Mesenchymal stem cell (in vitro differentiated cells and primary cell): ENCODE measurements around the gene CACNA1I.
A peak's percentile ranks its signal among the peaks of the same experiment; 100 is the strongest.

Experiments used
- DNase-seq: peaks from one replicate; pipeline ENCODE4 v3.0.0-alpha.2; 2013
- H2AFZ ChIP-seq: one replicate; pipeline ENCODE4 v1.6.1; 2013; ENCODE audit warnings: low read depth, mild to moderate bottlenecking, control low read depth, inconsistent platforms, low read length, moderate library complexity
- H2AK5ac ChIP-seq: 2 replicates; pipeline ENCODE4 v1.6.1; 2013; ENCODE audit warnings: low read length, moderate library complexity, mild to moderate bottlenecking, inconsistent platforms; ENCODE audit not compliant: severe bottlenecking
- H2BK120ac ChIP-seq: one replicate; pipeline ENCODE4 v1.6.1; 2013; ENCODE audit warnings: low read depth, mild to moderate bottlenecking, inconsistent platforms, low read length, moderate library complexity
- H2BK12ac ChIP-seq, 2 experiments: one replicate each; pipeline ENCODE4 v1.6.1; 2013; ENCODE audit warnings: inconsistent platforms in 2 of 2, low read length in 2 of 2, mild to moderate bottlenecking in 2 of 2, moderate library complexity in 2 of 2, control low read depth in 1 of 2
- H2BK15ac ChIP-seq: one replicate; pipeline ENCODE4 v1.6.1; 2013; ENCODE audit warnings: mild to moderate bottlenecking, low read depth, inconsistent platforms; ENCODE audit not compliant: poor library complexity, severe bottlenecking
- H2BK5ac ChIP-seq: 2 replicates; pipeline ENCODE4 v1.6.1; 2013; ENCODE audit warnings: low read depth, mild to moderate bottlenecking, low read length, control low read depth, inconsistent platforms; ENCODE audit not compliant: poor library complexity, severe bottlenecking
- H3K14ac ChIP-seq, 2 experiments: one replicate each; pipeline ENCODE4 v1.6.1; 2013; ENCODE audit warnings: inconsistent platforms in 2 of 2, low read length in 2 of 2, control low read depth in 1 of 2, mild to moderate bottlenecking in 1 of 2, moderate library complexity in 1 of 2
- H3K18ac ChIP-seq, 2 experiments: one replicate each; pipeline ENCODE4 v1.6.1; 2013; ENCODE audit warnings: inconsistent platforms in 2 of 2, low read length in 2 of 2, control low read depth in 1 of 2, low read depth in 1 of 2, mild to moderate bottlenecking in 1 of 2
- H3K23ac ChIP-seq, 2 experiments: one replicate each; pipeline ENCODE4 v1.6.1; 2013; ENCODE audit warnings: inconsistent platforms in 2 of 2, low read length in 2 of 2, mild to moderate bottlenecking in 2 of 2, moderate library complexity in 2 of 2, control low read depth in 1 of 2
- H3K27ac ChIP-seq: 2 replicates; pipeline ENCODE4 v1.5.1; 2013; ENCODE audit warnings: mild to moderate bottlenecking, moderate library complexity, low read length, control low read depth, inconsistent platforms; ENCODE audit not compliant: poor library complexity, severe bottlenecking
- H3K27me3 ChIP-seq, 2 experiments: 2 replicates each; pipeline versions ENCODE4 v1.6.1 to v1.7.0; 2013; ENCODE audit warnings: low read length in 2 of 2, mild to moderate bottlenecking in 2 of 2, moderate library complexity in 2 of 2, control low read depth in 1 of 2, inconsistent platforms in 1 of 2; ENCODE audit not compliant: control insufficient read depth in 1 of 2, insufficient read depth in 1 of 2
- H3K36me3 ChIP-seq, 2 experiments: 2 replicates each; pipeline versions ENCODE4 v1.6.1 to v1.7.0; 2013; ENCODE audit warnings: low read length in 2 of 2, control low read depth in 1 of 2, inconsistent platforms in 1 of 2, low read depth in 1 of 2, mild to moderate bottlenecking in 1 of 2; ENCODE audit not compliant: insufficient read depth in 2 of 2, control insufficient read depth in 1 of 2
- H3K4ac ChIP-seq, 2 experiments: one replicate each; pipeline ENCODE4 v1.6.1; 2013; ENCODE audit warnings: inconsistent platforms in 2 of 2, low read length in 2 of 2, mild to moderate bottlenecking in 2 of 2, moderate library complexity in 2 of 2, control low read depth in 1 of 2, low read depth in 1 of 2
- H3K4me1 ChIP-seq: 2 replicates; pipeline ENCODE4 v1.6.1; 2013; ENCODE audit warnings: low read depth, low read length, control low read depth; ENCODE audit not compliant: control insufficient read depth, insufficient read depth
- H3K4me2 ChIP-seq: 2 replicates; pipeline ENCODE4 v1.6.1; 2013; ENCODE audit warnings: low read length, mild to moderate bottlenecking, inconsistent platforms; ENCODE audit not compliant: poor library complexity, severe bottlenecking
- H3K4me3 ChIP-seq, 2 experiments: 2 replicates each; pipeline versions ENCODE4 v1.5.1 to v1.7.0; 2013; ENCODE audit warnings: low read length in 2 of 2, mild to moderate bottlenecking in 2 of 2, control low read depth in 1 of 2, low read depth in 1 of 2; ENCODE audit not compliant: insufficient read depth in 1 of 2
- H3K79me1 ChIP-seq: replicated peaks from 2 replicates; pipeline ENCODE4 v1.6.1; 2013; ENCODE audit warnings: mild to moderate bottlenecking, control low read depth, low read length, inconsistent platforms; ENCODE audit not compliant: poor library complexity, severe bottlenecking
- H3K9ac ChIP-seq: 2 replicates; pipeline ENCODE4 v1.7.0; 2013; ENCODE audit warnings: mild to moderate bottlenecking, low read length, moderate library complexity
- H3K9me3 ChIP-seq: 2 replicates; pipeline ENCODE4 v1.7.0; 2013; ENCODE audit warnings: mild to moderate bottlenecking, low read length; ENCODE audit not compliant: control insufficient read depth
- H4K8ac ChIP-seq: one replicate; pipeline ENCODE4 v1.6.1; 2013; ENCODE audit warnings: inconsistent platforms, mild to moderate bottlenecking, low read length, moderate library complexity
- H4K91ac ChIP-seq: one replicate; pipeline ENCODE4 v1.6.1; 2013; ENCODE audit warnings: mild to moderate bottlenecking, low read length, inconsistent platforms
- WGBS: methylation state at CpG from one replicate; pipeline ENCODE4 v1.1.7; 2013; ENCODE audit warnings: mixed read lengths; 5-methylcytosine and 5-hydroxymethylcytosine counted together

Gene CACNA1I

DNA sequence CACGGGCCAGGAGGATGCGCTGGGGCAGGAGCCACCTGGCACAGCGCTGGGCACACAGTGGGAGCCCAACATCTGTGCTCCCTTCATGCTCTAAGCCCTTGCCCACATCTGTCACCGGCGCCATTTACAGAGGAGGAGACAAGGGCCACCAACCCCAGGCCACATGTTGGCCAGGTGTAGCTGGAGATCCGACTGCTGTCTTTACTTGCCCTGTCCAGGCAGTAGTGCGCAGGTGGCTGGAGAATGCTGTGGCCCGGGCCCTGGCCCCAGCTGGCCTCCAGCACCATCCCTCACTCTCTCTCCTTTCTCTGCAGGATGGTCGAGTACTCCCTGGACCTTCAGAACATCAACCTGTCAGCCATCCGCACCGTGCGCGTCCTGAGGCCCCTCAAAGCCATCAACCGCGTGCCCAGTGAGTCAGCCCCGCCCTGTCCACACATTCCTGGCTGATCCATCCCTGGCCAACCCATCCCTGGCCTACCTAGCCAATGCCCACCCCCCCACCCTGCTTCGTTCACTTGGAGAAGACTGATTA, 48.5 kb downstream of the CACNA1I start:
- Histone ChIP-seq H3K4ac (no peak overlapping the region), H4K91ac (no peak overlapping the region), H3K79me1 (no peaks in the 10 kb centered on the region), H4K8ac (no peak overlapping the region), H3K36me3 (no peaks in the 10 kb centered on the region), H2BK120ac (no peak overlapping the region), H3K23ac (no peak overlapping the region), H2BK5ac (no peak overlapping the region), H3K9ac (no peak overlapping the region), H3K27ac (no peak overlapping the region), H2BK12ac (no peak overlapping the region), H3K27me3 (peaks cover 64 to 73% of the 10 kb centered on the region in 2 experiments), H3K4me2 (no peak overlapping the region), H3K14ac (peak overlapping the region in 1 of 2 experiments; percentile 66), H2AFZ (no peak overlapping the region), H2BK15ac (no peak overlapping the region), H3K4me1 (peaks cover 5% of the 10 kb centered on the region), H3K4me3 (no peak overlapping the region), H3K18ac (no peak overlapping the region), H3K9me3 (no peaks in the 10 kb centered on the region), H2AK5ac (no peak overlapping the region)
- WGBS, result 88% methylated on average over 17 of the region's 17 CpGs
- DNase-seq, result no peak

DNA sequence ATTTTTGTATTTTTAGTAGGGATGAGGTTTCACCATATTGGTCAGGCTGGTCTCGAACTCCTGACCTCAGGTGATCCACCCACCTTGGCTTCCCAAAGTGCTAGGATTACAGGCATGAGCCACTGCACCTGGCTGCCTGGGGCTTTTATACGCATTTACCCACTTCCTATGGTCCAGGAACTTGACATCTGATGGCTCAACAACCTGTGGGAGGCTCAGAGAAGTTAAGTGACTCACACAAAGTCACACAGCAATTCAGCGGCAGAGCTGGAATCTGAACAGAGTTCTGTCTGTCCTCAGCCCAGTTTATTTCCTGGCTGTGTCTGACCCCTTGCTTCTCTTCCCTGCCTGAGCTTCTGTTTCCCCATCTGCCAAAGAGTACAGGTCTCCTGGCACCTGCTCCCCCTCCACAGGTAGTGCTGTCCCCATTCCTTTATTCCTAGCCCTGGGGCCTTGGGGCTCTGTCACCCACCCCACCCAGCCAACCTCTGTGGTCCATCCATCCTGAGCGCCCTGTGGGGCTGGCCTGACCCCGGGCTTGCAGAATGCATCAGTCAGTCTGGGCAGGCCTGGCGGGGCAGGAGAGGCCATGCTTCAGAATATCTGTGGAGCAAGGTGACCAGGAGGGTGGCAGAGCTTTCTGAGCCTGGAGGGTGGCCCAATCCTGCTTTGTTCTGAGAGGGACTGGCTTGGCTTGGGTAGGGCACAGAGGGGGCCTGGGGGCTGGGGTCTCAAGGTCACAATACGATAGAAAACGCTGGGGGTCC, 50.6 kb downstream of the CACNA1I start:
- Histone ChIP-seq H2BK15ac (no peak overlapping the region), H3K79me1 (no peaks in the 10 kb centered on the region), H2AK5ac (no peak overlapping the region), H3K14ac (no peak overlapping the region), H2BK5ac (no peak overlapping the region), H2AFZ (no peak overlapping the region), H3K27me3 (peaks cover 59 to 70% of the 10 kb centered on the region in 2 experiments), H3K27ac (no peak overlapping the region), H3K9ac (no peak overlapping the region), H3K4me3 (no peak overlapping the region), H3K9me3 (no peaks in the 10 kb centered on the region), H3K18ac (no peak overlapping the region), H3K4ac (no peak overlapping the region), H3K4me2 (no peak overlapping the region), H4K8ac (no peak overlapping the region), H4K91ac (no peak overlapping the region), H3K23ac (no peak overlapping the region), H2BK120ac (no peak overlapping the region), H2BK12ac (no peak overlapping the region), H3K4me1 (peaks cover 5% of the 10 kb centered on the region), H3K36me3 (no peaks in the 10 kb centered on the region)
- no peak for DNase-seq
- 91% methylated on average over 8 of the region's 8 CpGs for WGBS

DNA sequence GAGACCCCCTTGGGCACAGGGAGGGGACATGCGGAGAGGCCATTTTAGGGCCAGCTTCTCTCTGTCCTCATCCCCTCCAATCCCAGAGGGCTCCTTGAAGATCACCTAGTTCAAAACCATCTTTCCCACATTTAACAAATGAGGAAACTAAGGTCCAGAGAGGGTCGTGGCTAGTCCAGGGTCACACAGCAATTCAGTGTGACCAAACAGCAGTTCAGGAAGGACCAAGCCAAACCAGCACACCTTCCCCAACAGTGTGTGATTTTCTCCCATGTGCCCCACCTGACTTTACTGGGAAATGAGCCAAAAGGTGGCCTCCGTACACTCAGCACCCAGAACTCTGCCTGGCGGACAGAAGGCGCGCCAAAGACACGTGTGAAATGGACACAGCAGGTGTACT, 51.3 kb downstream of the CACNA1I start:
- H3K27me3 ChIP-seq, result peaks cover 59 to 72% of the 10 kb centered on the region in 2 experiments
- no peak overlapping the region for H3K9ac ChIP-seq
- no peak overlapping the region for H3K23ac ChIP-seq
- H2AFZ ChIP-seq, result no peak overlapping the region
- no peak overlapping the region for H2BK120ac ChIP-seq
- peaks cover 5% of the 10 kb centered on the region for H3K4me1 ChIP-seq
- H3K36me3 ChIP-seq, result no peaks in the 10 kb centered on the region
- H3K18ac ChIP-seq, result no peak overlapping the region
- no peak overlapping the region for H3K4me2 ChIP-seq
- WGBS, result 86% methylated on average over 7 of the region's 7 CpGs
- no peaks in the 10 kb centered on the region for H3K79me1 ChIP-seq
- no peak overlapping the region for H4K8ac ChIP-seq
- no peak for DNase-seq
- no peak overlapping the region for H3K4me3 ChIP-seq
- H3K27ac ChIP-seq, result no peak overlapping the region
- no peak overlapping the region for H3K14ac ChIP-seq
- H3K9me3 ChIP-seq, result no peaks in the 10 kb centered on the region
- H2BK15ac ChIP-seq, result no peak overlapping the region
- H2BK5ac ChIP-seq, result no peak overlapping the region
- no peak overlapping the region for H4K91ac ChIP-seq
- H2BK12ac ChIP-seq, result no peak overlapping the region
- H2AK5ac ChIP-seq, result no peak overlapping the region
- no peak overlapping the region for H3K4ac ChIP-seq

DNA sequence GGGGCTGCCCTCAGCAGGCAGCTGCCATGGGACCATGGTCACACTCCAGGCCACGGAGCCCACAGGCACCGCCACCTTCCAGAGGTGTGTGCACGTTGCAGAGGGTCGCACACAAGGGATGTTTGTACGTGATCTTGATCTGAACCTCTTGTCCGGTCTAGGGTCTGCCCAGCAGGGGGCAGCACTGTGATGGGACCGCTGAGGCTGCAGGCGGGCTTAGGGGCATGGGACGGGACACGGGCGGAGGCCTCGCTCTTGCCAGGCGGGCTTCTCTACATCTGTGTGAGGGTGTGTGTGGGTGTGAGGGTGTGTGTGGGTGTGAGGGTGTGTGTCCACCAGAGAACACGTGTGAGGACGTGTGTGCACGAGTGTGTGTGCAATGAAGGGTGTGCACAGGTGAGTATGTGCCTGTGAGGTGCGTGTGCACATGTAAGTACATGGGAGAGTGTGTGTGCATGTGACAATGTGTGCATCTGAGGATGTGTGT, 52.4 kb downstream of the CACNA1I start:
- H4K8ac ChIP-seq, result no peak overlapping the region
- 37% methylated on average over 17 of the region's 17 CpGs for WGBS
- H3K27ac ChIP-seq, result no peak overlapping the region
- H3K14ac ChIP-seq, result no peak overlapping the region
- H2AFZ ChIP-seq, result no peak overlapping the region
- H3K23ac ChIP-seq, result no peak overlapping the region
- no peak overlapping the region for H3K18ac ChIP-seq
- H3K36me3 ChIP-seq, result no peaks in the 10 kb centered on the region
- no peak overlapping the region for H2BK5ac ChIP-seq
- H4K91ac ChIP-seq, result peak overlapping the region; percentile 56
- no peak overlapping the region for H2BK12ac ChIP-seq
- peaks cover 5% of the 10 kb centered on the region for H3K4me1 ChIP-seq
- H3K79me1 ChIP-seq, result no peaks in the 10 kb centered on the region
- H2BK15ac ChIP-seq, result no peak overlapping the region
- H3K27me3 ChIP-seq, result peaks cover 56 to 75% of the 10 kb centered on the region in 2 experiments
- H3K4me3 ChIP-seq, result no peak overlapping the region
- H3K4me2 ChIP-seq, result no peak overlapping the region
- no peak for DNase-seq
- no peak overlapping the region for H3K9ac ChIP-seq
- H2AK5ac ChIP-seq, result no peak overlapping the region
- no peak overlapping the region for H2BK120ac ChIP-seq
- H3K9me3 ChIP-seq, result no peaks in the 10 kb centered on the region
- no peak overlapping the region for H3K4ac ChIP-seq
